ENCODE results near the gene IRF2BPL.
A peak's percentile ranks its signal among the peaks of the same experiment; 100 is the strongest.

Gene IRF2BPL

DNA sequence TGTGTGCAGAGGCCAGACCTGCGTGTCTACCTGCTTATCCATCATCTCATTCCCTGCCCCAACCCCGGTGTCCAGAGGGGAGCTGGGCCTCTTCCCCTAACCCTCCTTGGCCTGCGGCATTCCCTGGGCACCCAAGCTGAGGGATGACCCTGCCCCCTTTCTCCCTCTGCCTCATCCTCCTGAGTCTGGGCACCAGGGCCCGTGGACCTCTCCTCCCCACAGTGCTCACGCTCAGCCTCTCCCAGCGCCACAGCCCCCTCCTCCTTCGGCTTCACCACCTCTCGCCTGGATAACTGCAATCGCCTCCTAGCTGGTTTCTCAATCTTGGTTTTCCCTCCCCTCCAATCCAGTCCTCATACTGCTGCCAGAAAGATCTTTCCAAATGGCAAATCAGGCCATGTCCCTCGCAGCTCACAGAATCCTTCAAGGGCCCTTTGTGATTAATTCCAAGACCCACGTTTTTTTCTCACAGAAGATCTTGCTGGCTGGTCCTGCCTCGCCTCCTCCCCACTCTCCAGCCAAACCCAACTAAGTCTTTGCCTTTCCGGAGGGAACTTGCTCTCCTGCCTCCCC is 16.2 kb downstream of the IRF2BPL start:
- peak overlapping the region in 1 of 5 donors; percentile 9 for H3K9ac ChIP-seq (ENCODE audit: low read length in 5 of 5)
- peak overlapping the region in 1 of 5 donors; percentile 1 for H3K4me3 ChIP-seq (ENCODE audit: low read depth in 1 of 5, low read length in 5 of 5)
- H3K9me3 ChIP-seq (ENCODE audit: control insufficient read depth in 5 of 5, low read length in 5 of 5): no peaks in the 10 kb centered on the region
- H3K27me3 ChIP-seq (ENCODE audit: control insufficient read depth in 5 of 5, insufficient read depth in 4 of 5, low read length in 5 of 5): no peaks in the 10 kb centered on the region
- H3K4me1 ChIP-seq (ENCODE audit: control insufficient read depth in 5 of 5, insufficient read depth in 5 of 5, low read length in 5 of 5): peaks cover 22 to 85% (median 75%) of the 10 kb centered on the region in 5 donors
- H3K27ac ChIP-seq (ENCODE audit: low read depth, low read length): peak overlapping the region; percentile 81
- no peaks in the 10 kb centered on the region for H3K36me3 ChIP-seq (ENCODE audit: control insufficient read depth in 5 of 5, insufficient read depth in 5 of 5, low read length in 5 of 5)

GRCh38 chr14:77011245-77011644 is 17.3 kb downstream of the IRF2BPL start:
- Histone ChIP-seq H3K27me3 (ENCODE audit: control insufficient read depth in 5 of 5, insufficient read depth in 4 of 5, low read length in 5 of 5) (no peaks in the 10 kb centered on the region), H3K4me3 (ENCODE audit: low read depth in 1 of 5, low read length in 5 of 5) (no peak overlapping the region), H3K36me3 (ENCODE audit: control insufficient read depth in 5 of 5, insufficient read depth in 5 of 5, low read length in 5 of 5) (no peaks in the 10 kb centered on the region), H3K27ac (ENCODE audit: low read depth, low read length) (peak overlapping the region; percentile 81), H3K4me1 (ENCODE audit: control insufficient read depth in 5 of 5, insufficient read depth in 5 of 5, low read length in 5 of 5) (peaks cover 22 to 87% (median 78%) of the 10 kb centered on the region in 5 donors), H3K9ac (ENCODE audit: low read length in 5 of 5) (peak overlapping the region in 1 of 5 donors; percentile 53), H3K9me3 (ENCODE audit: control insufficient read depth in 5 of 5, low read length in 5 of 5) (no peaks in the 10 kb centered on the region)

GRCh38 chr14:77009014-77009413 is 19.5 kb downstream of the IRF2BPL start:
- Histone ChIP-seq H3K36me3 (ENCODE audit: control insufficient read depth in 5 of 5, insufficient read depth in 5 of 5, low read length in 5 of 5) (no peaks in the 10 kb centered on the region), H3K9ac (ENCODE audit: low read length in 5 of 5) (no peak overlapping the region), H3K9me3 (ENCODE audit: control insufficient read depth in 5 of 5, low read length in 5 of 5) (no peaks in the 10 kb centered on the region), H3K27ac (ENCODE audit: low read depth, low read length) (peak overlapping the region; percentile 78), H3K4me1 (ENCODE audit: control insufficient read depth in 5 of 5, insufficient read depth in 5 of 5, low read length in 5 of 5) (peaks cover 21 to 91% (median 78%) of the 10 kb centered on the region in 5 donors), H3K4me3 (ENCODE audit: low read depth in 1 of 5, low read length in 5 of 5) (peak overlapping the region in 1 of 5 donors; percentile 5), H3K27me3 (ENCODE audit: control insufficient read depth in 5 of 5, insufficient read depth in 4 of 5, low read length in 5 of 5) (no peaks in the 10 kb centered on the region)

GRCh38 chr14:77008541-77008940 is 20.0 kb downstream of the IRF2BPL start:
- H3K9me3 ChIP-seq (ENCODE audit: control insufficient read depth in 5 of 5, low read length in 5 of 5): no peaks in the 10 kb centered on the region
- H3K4me1 ChIP-seq (ENCODE audit: control insufficient read depth in 5 of 5, insufficient read depth in 5 of 5, low read length in 5 of 5): peaks cover 19 to 86% (median 73%) of the 10 kb centered on the region in 5 donors
- H3K4me3 ChIP-seq (ENCODE audit: low read depth in 1 of 5, low read length in 5 of 5): peak overlapping the region in 1 of 5 donors; percentile 5
- peak overlapping the region; percentile 78 for H3K27ac ChIP-seq (ENCODE audit: low read depth, low read length)
- H3K36me3 ChIP-seq (ENCODE audit: control insufficient read depth in 5 of 5, insufficient read depth in 5 of 5, low read length in 5 of 5): no peaks in the 10 kb centered on the region
- no peaks in the 10 kb centered on the region for H3K27me3 ChIP-seq (ENCODE audit: control insufficient read depth in 5 of 5, insufficient read depth in 4 of 5, low read length in 5 of 5)
- peak overlapping the region in 1 of 5 donors; percentile 7 for H3K9ac ChIP-seq (ENCODE audit: low read length in 5 of 5)

DNA sequence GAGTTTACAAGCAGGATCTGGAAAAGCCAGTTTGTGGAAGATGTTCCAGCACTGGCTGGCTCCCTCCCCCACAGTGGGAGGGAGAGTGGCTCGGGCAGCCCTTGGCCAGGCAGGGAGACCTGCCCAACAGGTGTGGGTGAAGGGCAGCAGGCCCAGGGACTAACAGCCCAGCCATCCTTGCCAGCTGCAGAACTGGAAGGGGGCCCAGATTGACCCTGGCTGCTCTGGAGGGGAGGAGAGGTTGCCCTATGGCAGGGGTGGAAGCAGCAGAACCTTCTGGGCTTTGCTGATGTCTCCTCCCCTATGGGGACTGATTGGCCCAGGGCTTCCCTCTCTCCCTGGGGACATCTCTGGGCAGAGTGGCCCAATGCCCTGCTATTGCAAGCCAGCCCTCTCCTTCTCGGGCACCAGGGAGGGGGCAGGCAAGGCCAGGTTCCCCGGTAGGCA is 20.5 kb downstream of the IRF2BPL start:
- peaks cover 19 to 81% (median 69%) of the 10 kb centered on the region in 5 donors for H3K4me1 ChIP-seq (ENCODE audit: control insufficient read depth in 5 of 5, insufficient read depth in 5 of 5, low read length in 5 of 5)

DNA sequence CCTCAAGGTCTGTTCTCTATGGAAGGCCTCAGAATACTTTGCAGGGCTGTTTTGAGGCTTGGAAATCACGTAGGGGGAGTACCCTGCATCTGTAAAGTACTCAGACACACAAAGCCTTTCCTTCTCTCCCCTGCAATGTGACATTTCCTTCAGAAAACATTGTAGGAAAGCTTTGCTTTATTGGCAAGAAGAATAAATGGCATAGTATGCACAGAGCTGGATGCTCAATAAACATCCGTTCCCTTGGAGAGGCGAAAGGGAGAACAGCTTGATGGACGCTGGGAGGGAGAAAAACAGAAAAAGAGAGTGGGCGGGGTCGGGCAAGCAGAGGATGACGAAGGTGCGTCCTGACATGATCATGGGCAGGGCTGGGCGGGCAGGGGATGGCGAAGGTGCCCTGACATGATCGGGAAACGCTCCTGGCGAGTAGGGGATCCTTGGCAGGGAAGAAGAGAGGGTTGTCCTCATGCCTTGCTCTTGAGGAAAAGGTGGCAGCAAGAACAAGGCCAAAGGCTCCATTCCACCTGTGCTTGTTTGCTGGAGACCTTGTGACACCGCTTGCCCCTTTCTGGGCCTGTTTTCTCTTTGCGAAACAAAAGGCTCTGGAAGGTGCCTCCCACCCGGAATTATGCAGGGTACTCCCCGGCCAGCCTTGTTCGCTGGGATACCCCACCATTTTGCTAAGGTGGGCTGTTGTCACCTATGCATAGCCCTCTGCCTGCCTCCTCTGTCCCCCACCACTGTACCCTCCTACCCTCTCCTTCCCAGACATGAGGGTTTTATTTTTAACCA is 21.1 kb downstream of the IRF2BPL start:
- H3K9ac ChIP-seq (ENCODE audit: low read length in 5 of 5): no peak overlapping the region
- H3K27me3 ChIP-seq (ENCODE audit: control insufficient read depth in 5 of 5, insufficient read depth in 4 of 5, low read length in 5 of 5): no peaks in the 10 kb centered on the region
- peak overlapping the region; percentile 78 for H3K27ac ChIP-seq (ENCODE audit: low read depth, low read length)
- no peaks in the 10 kb centered on the region for H3K9me3 ChIP-seq (ENCODE audit: control insufficient read depth in 5 of 5, low read length in 5 of 5)
- no peaks in the 10 kb centered on the region for H3K36me3 ChIP-seq (ENCODE audit: control insufficient read depth in 5 of 5, insufficient read depth in 5 of 5, low read length in 5 of 5)
- H3K4me1 ChIP-seq (ENCODE audit: control insufficient read depth in 5 of 5, insufficient read depth in 5 of 5, low read length in 5 of 5): peaks cover 15 to 74% (median 63%) of the 10 kb centered on the region in 5 donors
- no peak overlapping the region for H3K4me3 ChIP-seq (ENCODE audit: low read depth in 1 of 5, low read length in 5 of 5)

More for the DNA sequence above, 20.5 kb downstream of the IRF2BPL start:
- Histone ChIP-seq H3K4me3 (ENCODE audit: low read depth in 1 of 5, low read length in 5 of 5) (no peak overlapping the region), H3K27ac (ENCODE audit: low read depth, low read length) (peak overlapping the region; percentile 78), H3K9ac (ENCODE audit: low read length in 5 of 5) (peak overlapping the region in 1 of 5 donors; percentile 7), H3K9me3 (ENCODE audit: control insufficient read depth in 5 of 5, low read length in 5 of 5) (no peaks in the 10 kb centered on the region), H3K27me3 (ENCODE audit: control insufficient read depth in 5 of 5, insufficient read depth in 4 of 5, low read length in 5 of 5) (no peaks in the 10 kb centered on the region), H3K36me3 (ENCODE audit: control insufficient read depth in 5 of 5, insufficient read depth in 5 of 5, low read length in 5 of 5) (no peaks in the 10 kb centered on the region)

DNA sequence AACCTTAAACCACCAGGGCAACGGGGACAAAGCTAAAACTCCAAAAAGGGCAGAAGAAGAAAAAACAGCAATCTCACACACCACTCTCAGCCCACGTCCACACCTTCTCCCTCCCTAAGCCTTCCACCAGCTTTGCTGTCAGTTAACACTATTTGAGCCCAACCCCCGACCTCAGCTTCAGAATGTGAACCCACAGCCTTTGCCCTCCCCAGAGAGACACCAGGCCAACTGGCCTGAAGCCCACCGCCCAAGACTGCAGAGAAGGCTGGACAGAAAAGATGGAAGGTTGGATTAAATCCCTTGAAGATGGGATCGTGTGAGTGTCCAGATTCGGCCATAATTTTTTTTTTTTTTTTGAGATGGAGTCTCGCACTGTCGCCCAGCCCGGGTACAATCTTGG is 22.4 kb downstream of the IRF2BPL start:
- no peak overlapping the region for H3K27ac ChIP-seq (ENCODE audit: low read depth, low read length)
- H3K9ac ChIP-seq (ENCODE audit: low read length in 5 of 5): no peak overlapping the region
- peaks cover 11 to 62% (median 52%) of the 10 kb centered on the region in 5 donors for H3K4me1 ChIP-seq (ENCODE audit: control insufficient read depth in 5 of 5, insufficient read depth in 5 of 5, low read length in 5 of 5)

DNA sequence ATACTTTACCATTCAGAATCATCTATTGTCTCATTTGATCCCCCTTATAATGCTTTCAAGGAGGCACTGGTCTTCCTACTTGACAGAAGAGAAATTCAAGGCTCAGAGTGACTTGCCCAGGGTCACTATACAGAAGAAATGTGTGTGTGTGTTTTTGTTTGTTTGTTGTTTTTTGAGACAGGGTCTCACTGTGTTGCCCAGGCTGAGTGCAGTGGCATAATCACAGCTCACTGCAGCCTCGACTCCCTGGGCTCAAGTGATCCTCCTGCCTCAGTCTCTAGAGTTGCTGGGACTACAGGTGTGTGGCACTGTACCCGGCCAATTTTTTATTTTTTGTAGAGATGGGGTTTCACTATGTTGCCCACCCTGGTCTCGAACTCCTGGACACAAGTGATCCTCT is 22.9 kb downstream of the IRF2BPL start:
- Histone ChIP-seq H3K27me3 (ENCODE audit: control insufficient read depth in 5 of 5, insufficient read depth in 4 of 5, low read length in 5 of 5) (no peaks in the 10 kb centered on the region), H3K27ac (ENCODE audit: low read depth, low read length) (no peak overlapping the region), H3K4me3 (ENCODE audit: low read depth in 1 of 5, low read length in 5 of 5) (no peak overlapping the region), H3K9me3 (ENCODE audit: control insufficient read depth in 5 of 5, low read length in 5 of 5) (no peaks in the 10 kb centered on the region), H3K4me1 (ENCODE audit: control insufficient read depth in 5 of 5, insufficient read depth in 5 of 5, low read length in 5 of 5) (peaks cover 13 to 60% (median 52%) of the 10 kb centered on the region in 5 donors), H3K36me3 (ENCODE audit: control insufficient read depth in 5 of 5, insufficient read depth in 5 of 5, low read length in 5 of 5) (no peaks in the 10 kb centered on the region), H3K9ac (ENCODE audit: low read length in 5 of 5) (no peak overlapping the region)

More for the DNA sequence above, 22.4 kb downstream of the IRF2BPL start:
- Histone ChIP-seq H3K9me3 (ENCODE audit: control insufficient read depth in 5 of 5, low read length in 5 of 5) (no peaks in the 10 kb centered on the region), H3K27me3 (ENCODE audit: control insufficient read depth in 5 of 5, insufficient read depth in 4 of 5, low read length in 5 of 5) (no peaks in the 10 kb centered on the region), H3K36me3 (ENCODE audit: control insufficient read depth in 5 of 5, insufficient read depth in 5 of 5, low read length in 5 of 5) (no peaks in the 10 kb centered on the region), H3K4me3 (ENCODE audit: low read depth in 1 of 5, low read length in 5 of 5) (no peak overlapping the region)

- Histone ChIP-seq H3K36me3 (ENCODE audit: control insufficient read depth in 5 of 5, insufficient read depth in 5 of 5, low read length in 5 of 5) (no peaks in the 10 kb centered on the region), H3K27ac (ENCODE audit: low read depth, low read length) (no peak overlapping the region), H3K9me3 (ENCODE audit: control insufficient read depth in 5 of 5, low read length in 5 of 5) (no peaks in the 10 kb centered on the region), H3K27me3 (ENCODE audit: control insufficient read depth in 5 of 5, insufficient read depth in 4 of 5, low read length in 5 of 5) (no peaks in the 10 kb centered on the region), H3K4me1 (ENCODE audit: control insufficient read depth in 5 of 5, insufficient read depth in 5 of 5, low read length in 5 of 5) (peaks cover 14 to 58% (median 51%) of the 10 kb centered on the region in 5 donors), H3K4me3 (ENCODE audit: low read depth in 1 of 5, low read length in 5 of 5) (no peak overlapping the region), H3K9ac (ENCODE audit: low read length in 5 of 5) (no peak overlapping the region)
Observed at GRCh38 chr14:77004711-77005460, 23.6 kb downstream of the IRF2BPL start.
